GM23338 (cell line): Measurements from ENCODE around the gene SLC3A2. TPM values are rescaled to one million over a fixed set of nuclear protein-coding genes. Genes with fewer than 3 reads are reported as not detected.
A peak's percentile ranks its signal among the peaks of the same experiment; 100 is the strongest.

Experiments used
- ATAC-seq: fragments of 200-7000 bp; cut with Tn5 transposase; 3 replicates; pipeline ENCODE4 v1.9.1; 2020
- DNase-seq: peaks from one replicate; pipeline ENCODE4 v3.0.0-alpha.2; 2015; ENCODE audit warnings: low spot score
- H2AFZ ChIP-seq: fragments of 200-600 bp; sonication (generic); 2 replicates; pipeline ENCODE4 v1.8.0; 2016; ENCODE audit warnings: antibody characterized with exemption, mild to moderate bottlenecking, moderate library complexity
- H3F3A ChIP-seq: fragments of 200-600 bp; sonication (generic); replicated peaks from 2 replicates; pipeline ENCODE4 v1.8.0; 2017; ENCODE audit warnings: antibody characterized with exemption, mixed run types, low read depth
- H3K27ac ChIP-seq: fragments of 200-600 bp; sonication (generic); 2 replicates; pipeline ENCODE4 v1.6.1; 2016; ENCODE audit warnings: low read depth
- H3K27me3 ChIP-seq: fragments of 200-600 bp; sonication (generic); 2 replicates; pipeline ENCODE4 v1.8.0; 2016; ENCODE audit warnings: mild to moderate bottlenecking, mixed run types, moderate library complexity; ENCODE audit not compliant: insufficient read depth
- H3K36me3 ChIP-seq: fragments of 200-600 bp; sonication (generic); 2 replicates; pipeline ENCODE4 v1.8.0; 2016; ENCODE audit warnings: mild to moderate bottlenecking; ENCODE audit not compliant: insufficient read depth
- H3K4me1 ChIP-seq: fragments of 200-600 bp; sonication (generic); 2 replicates; pipeline ENCODE4 v1.8.0; 2016; ENCODE audit warnings: mild to moderate bottlenecking, moderate library complexity; ENCODE audit not compliant: insufficient read depth
- H3K4me2 ChIP-seq: fragments of 200-600 bp; sonication (generic); 2 replicates; pipeline ENCODE4 v1.7.1; 2017; ENCODE audit warnings: mixed run types
- H3K4me3 ChIP-seq: fragments of 200-600 bp; sonication (generic); 2 replicates; pipeline ENCODE4 v1.6.1; 2016; ENCODE audit warnings: mixed run types
- H3K79me2 ChIP-seq: fragments of 200-600 bp; sonication (generic); replicated peaks from 2 replicates; pipeline ENCODE4 v1.8.0; 2017; ENCODE audit warnings: mild to moderate bottlenecking; ENCODE audit not compliant: insufficient read depth
- H3K9me2 ChIP-seq: fragments of 200-600 bp; sonication (generic); 2 replicates; pipeline ENCODE4 v1.8.0; 2017; ENCODE audit not compliant: insufficient read depth
- H4K20me1 ChIP-seq: fragments of 200-600 bp; sonication (generic); replicated peaks from 2 replicates; pipeline ENCODE4 v1.8.0; 2017; ENCODE audit warnings: mild to moderate bottlenecking; ENCODE audit not compliant: insufficient read depth
- H3K27ac Mint-ChIP-seq: 2 replicates; pipeline ENCODE4 v1.8.0; 2020; ENCODE audit warnings: inconsistent platforms, mild to moderate bottlenecking, moderate library complexity, mixed read lengths
- H3K27me3 Mint-ChIP-seq: 3 replicates; pipeline ENCODE4 v1.8.0; 2022; ENCODE audit warnings: low read depth, mild to moderate bottlenecking, moderate library complexity, mixed read lengths, inconsistent platforms; ENCODE audit not compliant: insufficient read depth, poor library complexity
- H3K36me3 Mint-ChIP-seq: 3 replicates; pipeline ENCODE4 v1.8.0; 2021; ENCODE audit warnings: low read depth, mild to moderate bottlenecking, inconsistent platforms, moderate library complexity, mixed read lengths
- H3K4me1 Mint-ChIP-seq: 3 replicates; pipeline ENCODE4 v1.8.0; 2020; ENCODE audit warnings: mild to moderate bottlenecking, inconsistent platforms, mixed read lengths
- H3K4me3 Mint-ChIP-seq: 3 replicates; pipeline ENCODE4 v1.8.0; 2021; ENCODE audit warnings: moderate library complexity, mild to moderate bottlenecking, inconsistent platforms, mixed read lengths
- H3K9me3 Mint-ChIP-seq: 3 replicates; pipeline ENCODE4 v1.8.0; 2020; ENCODE audit warnings: moderate library complexity, mild to moderate bottlenecking, inconsistent platforms, mixed read lengths
- CREB1 ChIP-seq: fragments of 250-450 bp; sonication (Bioruptor Pico); IDR thresholded peaks from 2 replicates; pipeline ENCODE4 v1.5.0; 2020; ENCODE audit warnings: low read depth, mild to moderate bottlenecking, moderate library complexity
- EZH2 ChIP-seq: fragments of 200-600 bp; sonication (generic); IDR thresholded peaks from one replicate; pipeline ENCODE4 v1.8.0; 2017; ENCODE audit warnings: antibody characterized with exemption, mild to moderate bottlenecking, low read depth; ENCODE audit not compliant: unreplicated experiment
- EZH2phosphoT487 ChIP-seq: fragments of 200-600 bp; sonication (generic); IDR thresholded peaks from one replicate; pipeline ENCODE4 v1.8.1; 2018; ENCODE audit warnings: antibody characterized with exemption; ENCODE audit not compliant: unreplicated experiment
- NANOG ChIP-seq: IDR thresholded peaks from 2 replicates; pipeline ENCODE4 v1.6.1; 2016; ENCODE audit warnings: antibody characterized with exemption, borderline replicate concordance
- POLR2AphosphoS5 ChIP-seq: IDR thresholded peaks from 2 replicates; pipeline ENCODE4 v1.6.1; 2016; ENCODE audit warnings: antibody characterized with exemption, low read depth
- STAT1 ChIP-seq: IDR thresholded peaks from one replicate; pipeline ENCODE4 v1.6.1; 2016; ENCODE audit warnings: antibody characterized with exemption; ENCODE audit not compliant: unreplicated experiment
- ZNF114 ChIP-seq: fragments of 250-450 bp; sonication (Bioruptor Pico); IDR thresholded peaks from 2 replicates; pipeline ENCODE4 v1.5.0; 2020; ENCODE audit warnings: mild to moderate bottlenecking, moderate library complexity
- polyA plus RNA-seq: library from polyadenylated mRNA; unstranded; fragments of >200 nt; fragmentation: Nextera tagmentation; extraction: Ambion mirVana; gene quantifications from 2 replicates; pipeline ENCODE4 v1.2.1, GENCODE V29; 2016
- total RNA-seq: library from RNA; depleted of rRNA; stranded (reverse); fragments of >200 nt; shearing (Covaris generic); gene quantifications from 2 replicates; pipeline ENCODE4 v1.2.3, GENCODE V29; 2014
- TF ChIP-seq, protein P1 (sequence below): IDR thresholded peaks from one replicate; pipeline ENCODE4 v1.6.1; 2018; ENCODE audit warnings: antibody characterized with exemption; ENCODE audit not compliant: unreplicated experiment
- TF ChIP-seq, protein P2 (sequence below), 2 experiments: fragments of 200-600 bp in 1 of 2; sonication (generic) in 1 of 2; conservative IDR thresholded peaks; 2 replicates each; pipeline versions ENCODE4 v1.5.1 to v1.6.1; 2016 to 2017; ENCODE audit warnings: antibody characterized with exemption in 2 of 2, low read depth in 2 of 2, mild to moderate bottlenecking in 2 of 2, moderate library complexity in 1 of 2

The SLC3A2 gene
- total and polyA plus RNA-seq, 2 experiments from 2014 or later, result 240 to 425 TPM

DNA sequence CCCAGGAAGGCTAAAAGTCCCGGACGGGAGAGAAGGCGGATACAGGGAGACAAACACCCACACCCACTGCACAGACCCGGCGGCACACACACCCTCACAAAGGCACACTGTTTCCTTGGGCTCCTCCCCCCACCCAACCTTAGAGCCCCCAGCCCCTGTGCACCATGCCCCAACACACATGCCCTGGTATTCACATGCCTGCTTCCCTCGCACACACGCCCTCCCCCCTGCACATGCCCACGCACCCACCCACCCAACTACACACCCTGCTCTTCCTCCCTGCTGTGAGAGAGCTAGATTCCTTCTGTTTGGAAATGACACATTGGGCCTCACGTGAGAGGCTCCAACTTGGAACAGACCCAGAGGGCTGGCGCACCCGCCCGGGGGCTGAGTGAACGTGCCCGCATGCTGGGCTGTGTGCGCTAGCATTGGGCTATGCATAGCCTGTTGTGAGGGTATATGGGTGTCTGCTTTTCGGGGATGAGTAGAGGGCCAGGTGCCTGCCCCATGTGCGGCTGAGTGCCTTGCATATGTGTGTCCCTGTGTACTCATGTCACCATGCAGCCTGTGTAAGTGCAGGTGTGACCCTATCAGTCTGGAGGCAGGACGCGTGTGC, 41.0 kb downstream of the SLC3A2 start:
- Histone ChIP-seq H4K20me1 (no peaks in the 10 kb centered on the region), H3K27me3 (peaks cover 65% of the 10 kb centered on the region), H3K4me2 (no peak overlapping the region), H3K4me1 (peaks cover 19% of the 10 kb centered on the region; the same call in 1 of the 2 replicates), H3F3A (peaks cover 23% of the 10 kb centered on the region), H3K27ac (no peak overlapping the region), H2AFZ (peak overlapping the region; percentile 63; the same call in 1 of the 2 replicates), H3K9me2 (no peaks in the 10 kb centered on the region), H3K4me3 (no peak overlapping the region), H3K79me2 (no peaks in the 10 kb centered on the region), H3K36me3 (no peaks in the 10 kb centered on the region)
- ATAC-seq (no peak), DNase-seq (no peak)
- no peak overlapping the region for H3K27ac Mint-ChIP-seq
- peaks cover 57% of the 10 kb centered on the region for H3K27me3 Mint-ChIP-seq
- H3K4me3 Mint-ChIP-seq, result no peak overlapping the region
- H3K9me3 Mint-ChIP-seq, result no peaks in the 10 kb centered on the region; the same call in 2 of the 3 replicates
- H3K4me1 Mint-ChIP-seq, result peaks cover 38% of the 10 kb centered on the region
- no peak for TF ChIP-seq EZH2phosphoT487
- no peak for TF ChIP-seq ZNF114 (CRISPR knock-in tag)
- TF ChIP-seq, protein P1, sequence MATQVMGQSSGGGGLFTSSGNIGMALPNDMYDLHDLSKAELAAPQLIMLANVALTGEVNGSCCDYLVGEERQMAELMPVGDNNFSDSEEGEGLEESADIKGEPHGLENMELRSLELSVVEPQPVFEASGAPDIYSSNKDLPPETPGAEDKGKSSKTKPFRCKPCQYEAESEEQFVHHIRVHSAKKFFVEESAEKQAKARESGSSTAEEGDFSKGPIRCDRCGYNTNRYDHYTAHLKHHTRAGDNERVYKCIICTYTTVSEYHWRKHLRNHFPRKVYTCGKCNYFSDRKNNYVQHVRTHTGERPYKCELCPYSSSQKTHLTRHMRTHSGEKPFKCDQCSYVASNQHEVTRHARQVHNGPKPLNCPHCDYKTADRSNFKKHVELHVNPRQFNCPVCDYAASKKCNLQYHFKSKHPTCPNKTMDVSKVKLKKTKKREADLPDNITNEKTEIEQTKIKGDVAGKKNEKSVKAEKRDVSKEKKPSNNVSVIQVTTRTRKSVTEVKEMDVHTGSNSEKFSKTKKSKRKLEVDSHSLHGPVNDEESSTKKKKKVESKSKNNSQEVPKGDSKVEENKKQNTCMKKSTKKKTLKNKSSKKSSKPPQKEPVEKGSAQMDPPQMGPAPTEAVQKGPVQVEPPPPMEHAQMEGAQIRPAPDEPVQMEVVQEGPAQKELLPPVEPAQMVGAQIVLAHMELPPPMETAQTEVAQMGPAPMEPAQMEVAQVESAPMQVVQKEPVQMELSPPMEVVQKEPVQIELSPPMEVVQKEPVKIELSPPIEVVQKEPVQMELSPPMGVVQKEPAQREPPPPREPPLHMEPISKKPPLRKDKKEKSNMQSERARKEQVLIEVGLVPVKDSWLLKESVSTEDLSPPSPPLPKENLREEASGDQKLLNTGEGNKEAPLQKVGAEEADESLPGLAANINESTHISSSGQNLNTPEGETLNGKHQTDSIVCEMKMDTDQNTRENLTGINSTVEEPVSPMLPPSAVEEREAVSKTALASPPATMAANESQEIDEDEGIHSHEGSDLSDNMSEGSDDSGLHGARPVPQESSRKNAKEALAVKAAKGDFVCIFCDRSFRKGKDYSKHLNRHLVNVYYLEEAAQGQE, result no peak
- no peak for TF ChIP-seq POLR2AphosphoS5
- TF ChIP-seq, protein P2, sequence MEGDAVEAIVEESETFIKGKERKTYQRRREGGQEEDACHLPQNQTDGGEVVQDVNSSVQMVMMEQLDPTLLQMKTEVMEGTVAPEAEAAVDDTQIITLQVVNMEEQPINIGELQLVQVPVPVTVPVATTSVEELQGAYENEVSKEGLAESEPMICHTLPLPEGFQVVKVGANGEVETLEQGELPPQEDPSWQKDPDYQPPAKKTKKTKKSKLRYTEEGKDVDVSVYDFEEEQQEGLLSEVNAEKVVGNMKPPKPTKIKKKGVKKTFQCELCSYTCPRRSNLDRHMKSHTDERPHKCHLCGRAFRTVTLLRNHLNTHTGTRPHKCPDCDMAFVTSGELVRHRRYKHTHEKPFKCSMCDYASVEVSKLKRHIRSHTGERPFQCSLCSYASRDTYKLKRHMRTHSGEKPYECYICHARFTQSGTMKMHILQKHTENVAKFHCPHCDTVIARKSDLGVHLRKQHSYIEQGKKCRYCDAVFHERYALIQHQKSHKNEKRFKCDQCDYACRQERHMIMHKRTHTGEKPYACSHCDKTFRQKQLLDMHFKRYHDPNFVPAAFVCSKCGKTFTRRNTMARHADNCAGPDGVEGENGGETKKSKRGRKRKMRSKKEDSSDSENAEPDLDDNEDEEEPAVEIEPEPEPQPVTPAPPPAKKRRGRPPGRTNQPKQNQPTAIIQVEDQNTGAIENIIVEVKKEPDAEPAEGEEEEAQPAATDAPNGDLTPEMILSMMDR (conservative IDR thresholded peaks at IDR 0.05; ENCODE audit: low read depth in 2 of 2), result no peak
- TF ChIP-seq CREB1 (CRISPR knock-in tag), result no peak
- no peak for TF ChIP-seq EZH2
- TF ChIP-seq STAT1, result no peak
- no peaks in the 10 kb centered on the region; the same call in 2 of the 3 replicates for H3K36me3 Mint-ChIP-seq

DNA sequence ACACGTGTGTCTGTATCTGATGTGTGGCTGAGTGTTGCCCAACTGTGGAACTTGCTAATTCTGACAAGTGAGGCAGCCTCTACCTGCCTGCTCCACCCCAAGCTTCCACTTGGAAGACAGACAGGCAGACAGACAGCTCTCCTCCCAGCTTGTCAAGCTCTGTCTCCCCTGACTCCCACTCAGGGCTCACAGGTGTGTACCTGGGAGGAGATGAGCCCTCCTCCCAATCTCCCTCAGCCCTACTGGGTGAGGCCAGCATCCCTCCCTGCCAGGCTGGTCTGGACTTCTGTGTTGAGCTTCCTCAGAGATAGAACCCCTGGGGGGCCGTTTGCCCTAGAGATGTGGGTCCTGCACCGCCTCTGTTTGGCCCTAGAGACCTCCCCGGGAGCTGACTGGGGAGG, 41.5 kb downstream of the SLC3A2 start:
- Histone ChIP-seq H3K27ac (no peak overlapping the region), H3K4me3 (no peak overlapping the region), H3K27me3 (peaks cover 70% of the 10 kb centered on the region), H3F3A (peaks cover 23% of the 10 kb centered on the region), H3K4me1 (peaks cover 24% of the 10 kb centered on the region), H3K9me2 (no peaks in the 10 kb centered on the region), H4K20me1 (no peaks in the 10 kb centered on the region), H3K36me3 (no peaks in the 10 kb centered on the region), H3K4me2 (no peak overlapping the region), H3K79me2 (no peaks in the 10 kb centered on the region), H2AFZ (no peak overlapping the region)
- Mint-ChIP-seq H3K27ac (no peak overlapping the region), H3K4me3 (peak overlapping the region; percentile 41; the same call in 2 of the 3 replicates), H3K4me1 (peaks cover 38% of the 10 kb centered on the region), H3K9me3 (no peaks in the 10 kb centered on the region; the same call in 2 of the 3 replicates), H3K36me3 (no peaks in the 10 kb centered on the region; the same call in 2 of the 3 replicates), H3K27me3 (peaks cover 62% of the 10 kb centered on the region)
- ATAC-seq (no peak), DNase-seq (no peak)
- TF ChIP-seq CREB1 (CRISPR knock-in tag) (no peak), EZH2 (no peak), NANOG (no peak)
- TF ChIP-seq, protein P2 (conservative IDR thresholded peaks at IDR 0.05; ENCODE audit: low read depth in 2 of 2), result no peak
